Measurements from ENCODE around the gene RNF114.

GRCh38 chr20:49969946-49970345 is 33.7 kb downstream of the RNF114 start:
- TF ChIP-seq CTCF (conservative IDR thresholded peaks at IDR 0.05 in 1 of 2, IDR thresholded peaks at IDR 0.05 in 1 of 2; ENCODE audit: low read depth in 1 of 2, low read length in 2 of 2) (no peak), EZH2 (IDR thresholded peaks at IDR 0.05; ENCODE audit: low read length, missing control alignments) (no peak)
